A549 (cell line): ENCODE measurements around the gene IL1R1. TPM values are rescaled to one million over a fixed set of nuclear protein-coding genes. Genes with fewer than 3 reads are reported as not detected.

Experiments
- ATAC-seq, 2 experiments: fragments of 200-7000 bp in 1 of 2; fragments of >200 bp in 1 of 2; cut with Nextera tagmentation in 1 of 2; cut with Tn5 transposase in 1 of 2; 3 replicates each; pipeline versions ENCODE4 v1.8.0 to v1.9.1; 2018 to 2020; ENCODE audit warnings: mild to moderate bottlenecking in 1 of 2, moderate library complexity in 1 of 2
- CTCF ChIA-PET: fragments of 300-600 bp; sonication (Branson Sonifier 250); formaldehyde crosslinking; extraction: SDS; loops from one replicate; lab custom pipeline; 2021; ENCODE audit warnings: antibody characterized with exemption, inconsistent platforms; lab: Yijun Ruan, JAX
- POLR2A ChIA-PET: fragments of 350-600 bp; formaldehyde crosslinking; extraction: SDS; loops from one replicate; lab custom pipeline; 2021; ENCODE audit warnings: antibody characterized with exemption, inconsistent platforms; lab: Yijun Ruan, JAX
- DNase-seq, 2 experiments: peaks; one replicate each; pipeline versions ENCODE4 v3.0.0 to v3.0.0-alpha.2; 2011 to 2016; ENCODE audit warnings: low read depth in 1 of 2, low spot score in 1 of 2
- FAIRE-seq: peaks from 2 replicates; lab custom pipeline; 2011; peaks lifted over from hg19 to GRCh38; lab: Jason Lieb, UNC
- H3K27ac ChIP-seq, 2 experiments: fragments of >200 bp; sonication (Bioruptor Twin); formaldehyde crosslinking; 3 replicates each; pipeline ENCODE4 v1.5.1; 2016 to 2017
- H3K4me1 ChIP-seq: fragments of >200 bp; sonication (Bioruptor Twin); formaldehyde crosslinking; 3 replicates; pipeline ENCODE4 v1.6.1; 2016
- H3K4me2 ChIP-seq: fragments of >200 bp; sonication (Bioruptor Twin); formaldehyde crosslinking; 3 replicates; pipeline ENCODE4 v1.6.1; 2016
- H3K4me3 ChIP-seq: fragments of >200 bp; sonication (Bioruptor Twin); formaldehyde crosslinking; 3 replicates; pipeline ENCODE4 v1.5.1; 2016
- H3K9me3 ChIP-seq: fragments of >200 bp; sonication (Bioruptor Twin); formaldehyde crosslinking; 3 replicates; pipeline ENCODE4 v1.6.1; 2016
- CBX2 ChIP-seq: fragments of 200-600 bp; sonication (generic); IDR thresholded peaks from 2 replicates; pipeline ENCODE4 v1.6.1; 2016; ENCODE audit warnings: low read depth, mild to moderate bottlenecking, borderline replicate concordance
- CBX8 ChIP-seq: fragments of 200-600 bp; sonication (generic); IDR thresholded peaks from 2 replicates; pipeline ENCODE4 v1.6.1; 2016
- CHD4 ChIP-seq: fragments of 200-600 bp; sonication (generic); IDR thresholded peaks from 2 replicates; pipeline ENCODE4 v1.6.1; 2016; ENCODE audit warnings: antibody characterized with exemption, mild to moderate bottlenecking, borderline replicate concordance
- EHF ChIP-seq: fragments of 250-450 bp; sonication (Bioruptor Pico); IDR thresholded peaks from 2 replicates; pipeline ENCODE4 v1.5.0; 2020; ENCODE audit warnings: mild to moderate bottlenecking
- EHMT2 ChIP-seq: fragments of 200-600 bp; sonication (generic); IDR thresholded peaks from 2 replicates; pipeline ENCODE4 v1.6.1; 2016; ENCODE audit warnings: antibody characterized with exemption, low read depth, mild to moderate bottlenecking, moderate library complexity
- EP300 ChIP-seq, 2 experiments: fragments of >200 bp; sonication (Bioruptor Twin); formaldehyde crosslinking; IDR thresholded peaks; 2 replicates in 1 of 2; 3 replicates in 1 of 2; pipeline ENCODE4 v1.6.1; 2016 to 2017
- FOSL2 ChIP-seq, 2 experiments: fragments of 450-650 bp in 1 of 2; fragments of >200 bp in 1 of 2; sonication (Bioruptor Twin) in 1 of 2; formaldehyde crosslinking; IDR thresholded peaks; 2 replicates each; pipeline versions ENCODE4 v1.5.0 to v1.6.1; 2016 to 2020; ENCODE audit warnings: mild to moderate bottlenecking in 1 of 2, moderate library complexity in 1 of 2
- GATA3 ChIP-seq: IDR thresholded peaks from 2 replicates; pipeline ENCODE4 v1.6.1; 2012; ENCODE audit warnings: borderline replicate concordance
- HOXB5 ChIP-seq: fragments of 250-450 bp; sonication (Bioruptor Pico); IDR thresholded peaks from 2 replicates; pipeline ENCODE4 v1.5.0; 2020; ENCODE audit warnings: mild to moderate bottlenecking, moderate library complexity
- JUN ChIP-seq, 2 experiments: fragments of >200 bp; sonication (Bioruptor Twin); formaldehyde crosslinking; IDR thresholded peaks; 2 replicates in 1 of 2; 3 replicates in 1 of 2; pipeline ENCODE4 v1.6.1; 2016 to 2017
- KDM1A ChIP-seq: fragments of 200-600 bp; sonication (generic); IDR thresholded peaks from 2 replicates; pipeline ENCODE4 v1.6.1; 2016; ENCODE audit warnings: low read depth, mild to moderate bottlenecking
- NFE2L2 ChIP-seq: fragments of 150-350 bp; conservative IDR thresholded peaks from 2 replicates; pipeline ENCODE4 v1.6.1; 2014; ENCODE audit warnings: low read length
- PHF8 ChIP-seq: fragments of 200-600 bp; sonication (generic); IDR thresholded peaks from 2 replicates; pipeline ENCODE4 v1.6.1; 2016; ENCODE audit warnings: low read depth, mild to moderate bottlenecking, antibody characterized with exemption, moderate library complexity, borderline replicate concordance
- RAD21 ChIP-seq, 2 experiments: fragments of >200 bp in 1 of 2; sonication (Bioruptor Twin) in 1 of 2; formaldehyde crosslinking in 1 of 2; IDR thresholded peaks in 1 of 2; conservative IDR thresholded peaks in 1 of 2; 2 replicates in 1 of 2; 3 replicates in 1 of 2; pipeline ENCODE4 v1.6.1; 2012 to 2018; ENCODE audit warnings: inconsistent platforms in 1 of 2
- SMC3 ChIP-seq: fragments of >200 bp; sonication (Bioruptor Twin); formaldehyde crosslinking; IDR thresholded peaks from 3 replicates; pipeline ENCODE4 v1.6.1; 2018; ENCODE audit warnings: inconsistent platforms
- ZC3H11A ChIP-seq: fragments of 450-650 bp; IDR thresholded peaks from 2 replicates; pipeline ENCODE4 v1.6.1; 2014; ENCODE audit warnings: antibody characterized with exemption, mild to moderate bottlenecking
- WGBS: methylation state at CpG from one replicate; pipeline ENCODE4 v1.1.6; 2017; ENCODE audit errors: missing lambda C conversion rate; 5-methylcytosine and 5-hydroxymethylcytosine counted together
- polyA plus RNA-seq, 4 experiments: library from polyadenylated mRNA; depleted of rRNA in 3 of 4; stranded (reverse); fragments of >200 nt; fragmentation: RNase III in 1 of 4; extraction: RNeasy Plus Mini Kit Qiagen cat#74134 plus additional on column Dnase treatment in 1 of 4; gene quantifications; 2 replicates in 3 of 4; 3 replicates in 1 of 4; pipeline ENCODE4 v1.2.3, GENCODE V29; 2011 to 2017
- TF ChIP-seq, protein P1 (sequence below): fragments of >200 bp; sonication (Bioruptor Twin); formaldehyde crosslinking; IDR thresholded peaks from 3 replicates; pipeline ENCODE4 v1.6.1; 2016
- TF ChIP-seq, protein P2 (sequence below): IDR thresholded peaks from 2 replicates; pipeline ENCODE4 v1.6.1; 2012
- TF ChIP-seq, protein P3 (sequence below): fragments of >200 bp; sonication (Bioruptor Twin); formaldehyde crosslinking; IDR thresholded peaks from 3 replicates; pipeline ENCODE4 v1.5.1; 2016

Gene IL1R1
- polyA plus RNA-seq, 2 of the 4 experiments (the other 2 are of a cell fraction): 32.5 to 34.7 TPM

DNA sequence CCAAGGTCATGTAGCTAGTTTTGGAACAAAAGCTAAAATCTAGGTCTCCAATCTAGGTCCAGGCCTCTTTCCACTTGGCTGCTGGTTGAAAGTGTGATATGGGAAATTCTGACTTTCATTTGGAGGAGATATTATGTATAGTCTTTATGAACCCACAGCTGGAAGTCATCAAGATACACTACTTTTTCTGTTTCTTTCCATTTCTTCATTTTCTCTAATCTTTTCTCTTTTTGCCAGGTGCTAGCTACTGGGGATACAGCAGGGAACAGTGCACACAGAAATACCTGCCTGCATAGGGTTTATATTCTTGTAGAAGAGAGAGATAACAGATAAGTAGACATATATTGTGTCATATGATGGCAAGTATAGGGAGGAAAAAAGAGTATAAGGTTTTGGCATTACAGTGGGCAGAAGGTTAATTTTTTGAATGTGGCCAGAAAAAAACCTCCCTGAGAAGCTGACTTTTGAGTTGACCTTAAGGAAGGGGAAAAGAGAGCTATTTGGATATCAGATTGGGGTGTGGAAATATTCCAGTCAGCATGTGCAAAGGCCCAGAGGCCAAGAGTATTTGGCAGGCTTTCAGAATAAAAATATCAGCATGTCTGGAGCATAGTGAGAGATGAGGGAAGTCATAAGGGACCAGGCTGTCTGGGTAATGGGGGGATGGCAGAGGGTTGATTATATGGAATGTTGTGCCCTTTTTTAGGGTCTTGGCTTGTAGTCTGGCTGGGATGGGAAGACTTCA, 15.6 kb downstream of the IL1R1 start:
- ATAC-seq (no peak), DNase-seq (no peak)
- peaks cover 11% of the 10 kb centered on the region; the same call in 2 of the 3 replicates for H3K4me1 ChIP-seq
- POLR2A ChIA-PET: no interaction called here
- TF ChIP-seq CBX2 (no peak), EP300 (IDR thresholded peaks at IDR 0.05) (no peak), GATA3 (no peak)
- TF ChIP-seq, protein P1, sequence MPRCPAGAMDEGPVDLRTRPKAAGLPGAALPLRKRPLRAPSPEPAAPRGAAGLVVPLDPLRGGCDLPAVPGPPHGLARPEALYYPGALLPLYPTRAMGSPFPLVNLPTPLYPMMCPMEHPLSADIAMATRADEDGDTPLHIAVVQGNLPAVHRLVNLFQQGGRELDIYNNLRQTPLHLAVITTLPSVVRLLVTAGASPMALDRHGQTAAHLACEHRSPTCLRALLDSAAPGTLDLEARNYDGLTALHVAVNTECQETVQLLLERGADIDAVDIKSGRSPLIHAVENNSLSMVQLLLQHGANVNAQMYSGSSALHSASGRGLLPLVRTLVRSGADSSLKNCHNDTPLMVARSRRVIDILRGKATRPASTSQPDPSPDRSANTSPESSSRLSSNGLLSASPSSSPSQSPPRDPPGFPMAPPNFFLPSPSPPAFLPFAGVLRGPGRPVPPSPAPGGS: no peak
- TF ChIP-seq, protein P2, sequence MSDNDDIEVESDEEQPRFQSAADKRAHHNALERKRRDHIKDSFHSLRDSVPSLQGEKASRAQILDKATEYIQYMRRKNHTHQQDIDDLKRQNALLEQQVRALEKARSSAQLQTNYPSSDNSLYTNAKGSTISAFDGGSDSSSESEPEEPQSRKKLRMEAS: no peak
- TF ChIP-seq, all 56 proteins: peak for 0
- Histone ChIP-seq H3K4me2 (no peak overlapping the region), H3K4me3 (no peak overlapping the region), H3K9me3 (no peaks in the 10 kb centered on the region), H3K27ac (no peak overlapping the region)
- FAIRE-seq: no peak
- CTCF ChIA-PET: interaction anchor here (1.6 to 3.8 kb wide), 3 partner anchors 13 to 83 kb away, joined by 4 to 16 read pairs (median 9); partner anchors contain the start of gene IL1R1

DNA sequence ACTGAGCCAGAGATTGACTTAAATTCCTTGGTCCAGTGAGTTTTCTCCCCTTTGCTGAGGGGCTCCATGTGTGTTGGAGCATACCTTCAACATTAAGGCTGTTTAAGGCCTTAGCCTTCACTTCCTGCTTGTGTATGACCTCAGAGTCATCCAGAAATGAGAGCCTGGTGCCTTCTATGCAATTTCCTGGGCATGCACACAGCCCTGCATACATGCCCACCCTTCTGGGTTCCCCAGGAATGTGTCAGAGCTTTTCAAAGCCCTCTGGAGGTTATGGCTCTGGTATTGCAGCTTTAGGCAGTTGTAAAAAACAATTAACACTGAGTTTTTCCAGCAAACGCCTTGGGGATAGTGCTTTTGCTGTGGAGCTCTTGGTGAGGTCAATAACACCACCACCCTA, 16.7 kb downstream of the IL1R1 start:
- ATAC-seq: peak in 1 of 2 experiments; percentile 62; a peak in 2 of 6 replicates

DNA sequence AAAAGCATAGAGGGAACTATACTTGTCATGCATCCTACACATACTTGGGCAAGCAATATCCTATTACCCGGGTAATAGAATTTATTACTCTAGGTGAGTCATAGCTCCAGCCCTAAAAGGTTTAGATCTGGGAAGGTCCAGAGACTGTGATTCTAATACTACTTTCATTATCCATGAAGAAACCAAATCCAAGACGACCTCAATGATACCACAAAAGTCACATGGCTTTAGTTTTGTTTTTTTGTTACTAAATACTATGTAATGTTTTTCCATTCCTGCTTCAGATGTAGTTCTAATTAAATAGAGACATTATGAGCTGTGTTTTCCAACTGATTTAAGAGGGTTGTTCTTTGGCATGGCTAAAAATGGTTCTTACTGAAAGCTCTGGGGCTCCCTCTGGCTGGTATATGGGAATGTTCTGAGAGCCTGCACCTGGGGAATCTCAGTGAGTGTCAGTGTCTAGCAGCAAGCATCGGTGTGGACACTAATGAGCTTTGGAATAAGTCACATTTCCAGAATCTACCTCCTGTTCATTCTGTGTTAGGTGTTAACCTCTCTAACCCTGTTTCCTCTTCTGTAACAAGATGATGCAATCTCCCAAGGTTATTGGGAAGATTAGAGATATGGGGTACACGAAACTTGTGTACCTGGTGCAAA, 23.8 kb downstream of the IL1R1 start:
- Histone ChIP-seq H3K9me3 (no peaks in the 10 kb centered on the region), H3K4me2 (0 out of 3 replicates have a peak overlapping the region, but pooled peaks have one; percentile 8), H3K4me3 (no peak overlapping the region), H3K27ac (peak overlapping the region; percentile 8 to 49; a peak in 4 of 6 replicates), H3K4me1 (peaks cover 11% of the 10 kb centered on the region; the same call in 2 of the 3 replicates)
- WGBS: 58% methylated on average over 4 of the region's 4 CpGs
- CTCF ChIA-PET: interaction anchor here (0.6 to 3.5 kb wide), 37 partner anchors 10 to 282 kb away, joined by 3 to 51 read pairs (median 4); partner anchors contain the start of gene IL1R1
- ATAC-seq: peak; percentile 68 to 78; a peak in 4 of 6 replicates
- TF ChIP-seq SMC3 (peak; percentile 93), FOSL2 (IDR thresholded peaks at IDR 0.05) (no peak), FOSL2 (CRISPR knock-in tag; IDR thresholded peaks at IDR 0.05) (0 out of 2 replicates have a peak, but pooled peaks have one; percentile 15), PHF8 (no peak), RAD21 (conservative IDR thresholded peaks at IDR 0.05 in 1 of 2, IDR thresholded peaks at IDR 0.05 in 1 of 2) (peak; percentile 80 to 83), HOXB5 (CRISPR knock-in tag) (no peak)
- TF ChIP-seq, protein P3, sequence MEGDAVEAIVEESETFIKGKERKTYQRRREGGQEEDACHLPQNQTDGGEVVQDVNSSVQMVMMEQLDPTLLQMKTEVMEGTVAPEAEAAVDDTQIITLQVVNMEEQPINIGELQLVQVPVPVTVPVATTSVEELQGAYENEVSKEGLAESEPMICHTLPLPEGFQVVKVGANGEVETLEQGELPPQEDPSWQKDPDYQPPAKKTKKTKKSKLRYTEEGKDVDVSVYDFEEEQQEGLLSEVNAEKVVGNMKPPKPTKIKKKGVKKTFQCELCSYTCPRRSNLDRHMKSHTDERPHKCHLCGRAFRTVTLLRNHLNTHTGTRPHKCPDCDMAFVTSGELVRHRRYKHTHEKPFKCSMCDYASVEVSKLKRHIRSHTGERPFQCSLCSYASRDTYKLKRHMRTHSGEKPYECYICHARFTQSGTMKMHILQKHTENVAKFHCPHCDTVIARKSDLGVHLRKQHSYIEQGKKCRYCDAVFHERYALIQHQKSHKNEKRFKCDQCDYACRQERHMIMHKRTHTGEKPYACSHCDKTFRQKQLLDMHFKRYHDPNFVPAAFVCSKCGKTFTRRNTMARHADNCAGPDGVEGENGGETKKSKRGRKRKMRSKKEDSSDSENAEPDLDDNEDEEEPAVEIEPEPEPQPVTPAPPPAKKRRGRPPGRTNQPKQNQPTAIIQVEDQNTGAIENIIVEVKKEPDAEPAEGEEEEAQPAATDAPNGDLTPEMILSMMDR: peak; percentile 66
- DNase-seq: peak in 1 of 2 experiments; percentile 52
- FAIRE-seq: no peak
- POLR2A ChIA-PET: interaction anchor here (0.9 to 1.0 kb wide), 2 partner anchors 101 to 102 kb away, joined by 3 read pairs; no protein-coding TSS in a partner anchor

More for the DNA sequence above, 16.7 kb downstream of the IL1R1 start:
- Histone ChIP-seq H3K4me1 (peaks cover 11% of the 10 kb centered on the region; the same call in 2 of the 3 replicates), H3K9me3 (no peaks in the 10 kb centered on the region), H3K4me2 (no peak overlapping the region), H3K4me3 (no peak overlapping the region), H3K27ac (0 out of 6 replicates have a peak overlapping the region, but pooled peaks of 1 of the 2 experiments have one; percentile 8)
- DNase-seq: no peak
- POLR2A ChIA-PET: no interaction called here
- no peak for TF ChIP-seq KDM1A
- no peak for TF ChIP-seq EHF (CRISPR knock-in tag)
- no peak for TF ChIP-seq EHMT2
- no peak for TF ChIP-seq CBX8
- TF ChIP-seq PHF8: no peak
- TF ChIP-seq NFE2L2: no peak
- TF ChIP-seq ZC3H11A: no peak
- no peak for TF ChIP-seq GATA3
- no peak for TF ChIP-seq JUN (IDR thresholded peaks at IDR 0.05)
- TF ChIP-seq SMC3: no peak
- no peak for TF ChIP-seq HOXB5 (CRISPR knock-in tag)
- TF ChIP-seq FOSL2 (IDR thresholded peaks at IDR 0.05): no peak
- no peak for TF ChIP-seq FOSL2 (CRISPR knock-in tag; IDR thresholded peaks at IDR 0.05)
- no peak for TF ChIP-seq CHD4
- no peak for FAIRE-seq
- CTCF ChIA-PET: interaction anchor here (1.2 to 3.8 kb wide), 3 partner anchors 17 to 139 kb away, joined by 7 to 16 read pairs (median 9); partner anchors contain the start of gene IL1R1
- WGBS: 57% methylated on average over 1 of the region's 1 CpG
